A549 (cell line): ENCODE data around the gene ARHGAP26.
A peak's percentile ranks its signal among the peaks of the same experiment; 100 is the strongest.

Experiments
- BHLHE40 ChIP-seq: IDR thresholded peaks from 2 replicates; pipeline ENCODE4 v1.6.1; 2012; ENCODE audit warnings: low read depth, low read length, inconsistent platforms
- FOSL2 ChIP-seq, 2 experiments: fragments of 450-650 bp in 1 of 2; fragments of >200 bp in 1 of 2; sonication (Bioruptor Twin) in 1 of 2; formaldehyde crosslinking; IDR thresholded peaks; 2 replicates each; pipeline versions ENCODE4 v1.5.0 to v1.6.1; 2016 to 2020; ENCODE audit warnings: mild to moderate bottlenecking in 1 of 2, moderate library complexity in 1 of 2
- MAZ ChIP-seq: fragments of 150-350 bp; IDR thresholded peaks from 2 replicates; pipeline ENCODE4 v1.6.1; 2014; ENCODE audit warnings: antibody characterized with exemption, low read depth, low read length, borderline replicate concordance
- POLR2A ChIP-seq: IDR thresholded peaks from 2 replicates; pipeline ENCODE4 v1.6.1; 2012; ENCODE audit warnings: mild to moderate bottlenecking, low read length
- RAD21 ChIP-seq, 2 experiments: fragments of >200 bp in 1 of 2; sonication (Bioruptor Twin) in 1 of 2; formaldehyde crosslinking in 1 of 2; IDR thresholded peaks in 1 of 2; conservative IDR thresholded peaks in 1 of 2; 2 replicates in 1 of 2; 3 replicates in 1 of 2; pipeline ENCODE4 v1.6.1; 2012 to 2018; ENCODE audit warnings: inconsistent platforms in 1 of 2
- RCOR1 ChIP-seq: fragments of 150-350 bp; IDR thresholded peaks from 2 replicates; pipeline ENCODE4 v1.6.1; 2014; ENCODE audit warnings: antibody characterized with exemption, low read length, low read depth
- RFX5 ChIP-seq: fragments of 450-650 bp; IDR thresholded peaks from 2 replicates; pipeline ENCODE4 v1.7.1; 2014; ENCODE audit warnings: antibody characterized with exemption, mild to moderate bottlenecking, moderate library complexity
- TF ChIP-seq, protein P1 (sequence below): fragments of >200 bp; sonication (Bioruptor Twin); formaldehyde crosslinking; IDR thresholded peaks from 3 replicates; pipeline ENCODE4 v1.5.1; 2016
- TF ChIP-seq, protein P2 (sequence below): fragments of >200 bp; sonication (Bioruptor Twin); formaldehyde crosslinking; IDR thresholded peaks from 3 replicates; pipeline ENCODE4 v1.6.1; 2016
- TF ChIP-seq, protein P3 (sequence below): IDR thresholded peaks from 2 replicates; pipeline ENCODE4 v1.6.1; 2012
- TF ChIP-seq, protein P4 (sequence below): fragments of 250-450 bp; sonication (Bioruptor Pico); IDR thresholded peaks from 2 replicates; pipeline ENCODE4 v1.5.0; 2021; ENCODE audit warnings: mild to moderate bottlenecking, moderate library complexity, borderline replicate concordance
- TF ChIP-seq, protein P5 (sequence below): fragments of 150-350 bp; IDR thresholded peaks from 2 replicates; pipeline ENCODE4 v1.6.1; 2014; ENCODE audit warnings: low read depth, mild to moderate bottlenecking, low read length
- TF ChIP-seq, protein P6 (sequence below): fragments of >200 bp; sonication (Bioruptor Twin); formaldehyde crosslinking; IDR thresholded peaks from 2 replicates; pipeline ENCODE4 v1.6.1; 2016

DNA sequence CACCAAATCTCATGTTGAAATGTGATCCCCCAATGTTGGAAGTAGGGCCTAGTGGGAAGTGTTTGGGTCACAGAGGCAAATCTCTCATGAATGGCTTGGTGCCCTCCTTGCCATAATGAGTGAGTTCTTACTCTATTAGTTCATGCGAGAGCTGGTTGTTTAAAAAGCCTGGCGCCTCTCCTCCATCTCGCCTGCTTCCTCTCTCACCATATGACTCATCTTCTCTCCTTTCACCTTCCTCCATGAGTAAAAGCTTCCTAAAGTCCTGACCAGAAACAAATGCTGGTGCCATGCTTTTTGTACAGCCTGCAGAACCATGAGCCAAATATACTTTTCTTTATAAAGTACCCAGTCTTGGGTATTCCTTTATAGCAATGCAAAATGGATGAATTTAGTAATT is 20.9 kb upstream of the ARHGAP26 start:
- TF ChIP-seq, protein P1, sequence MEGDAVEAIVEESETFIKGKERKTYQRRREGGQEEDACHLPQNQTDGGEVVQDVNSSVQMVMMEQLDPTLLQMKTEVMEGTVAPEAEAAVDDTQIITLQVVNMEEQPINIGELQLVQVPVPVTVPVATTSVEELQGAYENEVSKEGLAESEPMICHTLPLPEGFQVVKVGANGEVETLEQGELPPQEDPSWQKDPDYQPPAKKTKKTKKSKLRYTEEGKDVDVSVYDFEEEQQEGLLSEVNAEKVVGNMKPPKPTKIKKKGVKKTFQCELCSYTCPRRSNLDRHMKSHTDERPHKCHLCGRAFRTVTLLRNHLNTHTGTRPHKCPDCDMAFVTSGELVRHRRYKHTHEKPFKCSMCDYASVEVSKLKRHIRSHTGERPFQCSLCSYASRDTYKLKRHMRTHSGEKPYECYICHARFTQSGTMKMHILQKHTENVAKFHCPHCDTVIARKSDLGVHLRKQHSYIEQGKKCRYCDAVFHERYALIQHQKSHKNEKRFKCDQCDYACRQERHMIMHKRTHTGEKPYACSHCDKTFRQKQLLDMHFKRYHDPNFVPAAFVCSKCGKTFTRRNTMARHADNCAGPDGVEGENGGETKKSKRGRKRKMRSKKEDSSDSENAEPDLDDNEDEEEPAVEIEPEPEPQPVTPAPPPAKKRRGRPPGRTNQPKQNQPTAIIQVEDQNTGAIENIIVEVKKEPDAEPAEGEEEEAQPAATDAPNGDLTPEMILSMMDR = no peak
- TF ChIP-seq POLR2A (no peak), RCOR1 (no peak), RFX5 (no peak), MAZ (no peak), RAD21 (conservative IDR thresholded peaks at IDR 0.05 in 1 of 2, IDR thresholded peaks at IDR 0.05 in 1 of 2) (no peak), BHLHE40 (no peak), FOSL2 (IDR thresholded peaks at IDR 0.05) (no peak), FOSL2 (CRISPR knock-in tag; IDR thresholded peaks at IDR 0.05) (peak; percentile 23; the same call in 1 of the 2 replicates)
- TF ChIP-seq, protein P2, sequence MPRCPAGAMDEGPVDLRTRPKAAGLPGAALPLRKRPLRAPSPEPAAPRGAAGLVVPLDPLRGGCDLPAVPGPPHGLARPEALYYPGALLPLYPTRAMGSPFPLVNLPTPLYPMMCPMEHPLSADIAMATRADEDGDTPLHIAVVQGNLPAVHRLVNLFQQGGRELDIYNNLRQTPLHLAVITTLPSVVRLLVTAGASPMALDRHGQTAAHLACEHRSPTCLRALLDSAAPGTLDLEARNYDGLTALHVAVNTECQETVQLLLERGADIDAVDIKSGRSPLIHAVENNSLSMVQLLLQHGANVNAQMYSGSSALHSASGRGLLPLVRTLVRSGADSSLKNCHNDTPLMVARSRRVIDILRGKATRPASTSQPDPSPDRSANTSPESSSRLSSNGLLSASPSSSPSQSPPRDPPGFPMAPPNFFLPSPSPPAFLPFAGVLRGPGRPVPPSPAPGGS = no peak
- TF ChIP-seq, protein P3, sequence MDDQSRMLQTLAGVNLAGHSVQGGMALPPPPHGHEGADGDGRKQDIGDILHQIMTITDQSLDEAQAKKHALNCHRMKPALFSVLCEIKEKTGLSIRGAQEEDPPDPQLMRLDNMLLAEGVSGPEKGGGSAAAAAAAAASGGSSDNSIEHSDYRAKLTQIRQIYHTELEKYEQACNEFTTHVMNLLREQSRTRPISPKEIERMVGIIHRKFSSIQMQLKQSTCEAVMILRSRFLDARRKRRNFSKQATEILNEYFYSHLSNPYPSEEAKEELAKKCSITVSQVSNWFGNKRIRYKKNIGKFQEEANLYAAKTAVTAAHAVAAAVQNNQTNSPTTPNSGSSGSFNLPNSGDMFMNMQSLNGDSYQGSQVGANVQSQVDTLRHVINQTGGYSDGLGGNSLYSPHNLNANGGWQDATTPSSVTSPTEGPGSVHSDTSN = no peak
- TF ChIP-seq, protein P4, sequence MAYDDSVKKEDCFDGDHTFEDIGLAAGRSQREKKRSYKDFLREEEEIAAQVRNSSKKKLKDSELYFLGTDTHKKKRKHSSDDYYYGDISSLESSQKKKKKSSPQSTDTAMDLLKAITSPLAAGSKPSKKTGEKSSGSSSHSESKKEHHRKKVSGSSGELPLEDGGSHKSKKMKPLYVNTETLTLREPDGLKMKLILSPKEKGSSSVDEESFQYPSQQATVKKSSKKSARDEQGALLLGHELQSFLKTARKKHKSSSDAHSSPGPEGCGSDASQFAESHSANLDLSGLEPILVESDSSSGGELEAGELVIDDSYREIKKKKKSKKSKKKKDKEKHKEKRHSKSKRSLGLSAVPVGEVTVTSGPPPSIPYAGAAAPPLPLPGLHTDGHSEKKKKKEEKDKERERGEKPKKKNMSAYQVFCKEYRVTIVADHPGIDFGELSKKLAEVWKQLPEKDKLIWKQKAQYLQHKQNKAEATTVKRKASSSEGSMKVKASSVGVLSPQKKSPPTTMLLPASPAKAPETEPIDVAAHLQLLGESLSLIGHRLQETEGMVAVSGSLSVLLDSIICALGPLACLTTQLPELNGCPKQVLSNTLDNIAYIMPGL = no peak
- TF ChIP-seq, protein P5, sequence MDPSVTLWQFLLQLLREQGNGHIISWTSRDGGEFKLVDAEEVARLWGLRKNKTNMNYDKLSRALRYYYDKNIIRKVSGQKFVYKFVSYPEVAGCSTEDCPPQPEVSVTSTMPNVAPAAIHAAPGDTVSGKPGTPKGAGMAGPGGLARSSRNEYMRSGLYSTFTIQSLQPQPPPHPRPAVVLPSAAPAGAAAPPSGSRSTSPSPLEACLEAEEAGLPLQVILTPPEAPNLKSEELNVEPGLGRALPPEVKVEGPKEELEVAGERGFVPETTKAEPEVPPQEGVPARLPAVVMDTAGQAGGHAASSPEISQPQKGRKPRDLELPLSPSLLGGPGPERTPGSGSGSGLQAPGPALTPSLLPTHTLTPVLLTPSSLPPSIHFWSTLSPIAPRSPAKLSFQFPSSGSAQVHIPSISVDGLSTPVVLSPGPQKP = no peak
- TF ChIP-seq, protein P6, sequence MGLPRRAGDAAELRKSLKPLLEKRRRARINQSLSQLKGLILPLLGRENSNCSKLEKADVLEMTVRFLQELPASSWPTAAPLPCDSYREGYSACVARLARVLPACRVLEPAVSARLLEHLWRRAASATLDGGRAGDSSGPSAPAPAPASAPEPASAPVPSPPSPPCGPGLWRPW = no peak
